Suprapubic skin (tissue), 4 donors: ENCODE data around the gene FAM210B. TPM values are rescaled to one million over a fixed set of nuclear protein-coding genes. Genes with fewer than 3 reads are reported as not detected.

Experiments
- DNase-seq, 2 donors: peaks; one replicate each; pipeline ENCODE4 v3.0.0-alpha.2; 2019; ENCODE audit warnings: low spot score in 2 of 2
- H3K27ac ChIP-seq: fragments of 200-600 bp; sonication (generic); one replicate; pipeline ENCODE4 v1.5.1; 2019
- H3K27me3 ChIP-seq: fragments of 200-600 bp; sonication (generic); one replicate; pipeline ENCODE4 v1.5.1; 2019
- H3K36me3 ChIP-seq: fragments of 200-600 bp; sonication (generic); one replicate; pipeline ENCODE4 v1.5.1; 2019
- H3K4me1 ChIP-seq: fragments of 200-600 bp; sonication (generic); one replicate; pipeline ENCODE4 v1.5.1; 2019
- H3K4me3 ChIP-seq: fragments of 200-600 bp; sonication (generic); one replicate; pipeline ENCODE4 v1.5.1; 2019; ENCODE audit warnings: mild to moderate bottlenecking
- H3K9me3 ChIP-seq: fragments of 200-600 bp; sonication (generic); one replicate; pipeline ENCODE4 v1.5.1; 2019
- EP300 ChIP-seq: sonication (generic); formaldehyde crosslinking; IDR thresholded peaks from one replicate; pipeline ENCODE4 v1.6.1; 2017; ENCODE audit warnings: antibody characterized with exemption
- POLR2A ChIP-seq, 2 donors: fragments of 450-650 bp; IDR thresholded peaks; one replicate each; pipeline ENCODE4 v1.6.1; 2017; ENCODE audit warnings: antibody characterized with exemption in 2 of 2, mild to moderate bottlenecking in 2 of 2, moderate library complexity in 2 of 2
- POLR2AphosphoS5 ChIP-seq, 3 donors: sonication (generic); formaldehyde crosslinking; IDR thresholded peaks; one replicate each; pipeline ENCODE4 v1.6.1; 2017; ENCODE audit warnings: antibody characterized with exemption in 3 of 3
- WGBS: methylation state at CpG from one replicate; pipeline ENCODE4 v1.1.5; 2018; 5-methylcytosine and 5-hydroxymethylcytosine counted together
- total RNA-seq, 4 donors: library from RNA; depleted of rRNA; stranded (reverse); fragments of >200 nt; gene quantifications; one replicate each; pipeline ENCODE4 v1.1.0, GENCODE V29; 2016
- TF ChIP-seq, protein P1 (sequence below), 2 donors: fragments of 200-600 bp in 1 of 2; fragments of 450-650 bp in 1 of 2; sonication (generic) in 1 of 2; IDR thresholded peaks; one replicate each; pipeline ENCODE4 v1.5.1; 2016 to 2019; ENCODE audit warnings: antibody characterized with exemption in 2 of 2, mild to moderate bottlenecking in 1 of 2, moderate library complexity in 1 of 2

Gene FAM210B
- total RNA-seq, 4 donors from 2014 or later, result 44.0 to 75.3 (median 58.4) TPM

DNA sequence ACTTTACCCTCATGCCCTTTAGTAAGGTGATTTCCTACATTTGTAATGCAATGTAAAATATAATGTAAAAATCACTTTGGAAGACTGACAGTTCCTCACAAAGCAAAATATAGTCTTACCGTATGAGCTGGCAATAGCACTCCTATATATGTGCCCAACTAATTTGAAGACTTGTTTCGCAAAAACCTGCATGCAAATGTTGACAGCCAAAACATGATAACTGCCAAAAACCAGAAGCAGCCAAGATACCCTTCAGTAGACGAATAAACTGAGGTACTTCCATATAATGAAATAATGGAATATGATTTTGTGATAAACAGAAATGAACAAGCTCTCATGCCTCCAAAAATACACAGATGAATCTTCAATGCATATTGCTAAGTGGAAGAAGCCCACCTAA lies 19.6 kb downstream of the FAM210B start:
- WGBS, result 86% methylated on average over 3 of the region's 3 CpGs
- no peaks in the 10 kb centered on the region for H3K36me3 ChIP-seq
- no peaks in the 10 kb centered on the region for H3K27me3 ChIP-seq
- no peak for DNase-seq
- TF ChIP-seq EP300 (no peak), POLR2AphosphoS5 (IDR thresholded peaks at IDR 0.05) (no peak), POLR2A (IDR thresholded peaks at IDR 0.05) (no peak)
- TF ChIP-seq, protein P1, sequence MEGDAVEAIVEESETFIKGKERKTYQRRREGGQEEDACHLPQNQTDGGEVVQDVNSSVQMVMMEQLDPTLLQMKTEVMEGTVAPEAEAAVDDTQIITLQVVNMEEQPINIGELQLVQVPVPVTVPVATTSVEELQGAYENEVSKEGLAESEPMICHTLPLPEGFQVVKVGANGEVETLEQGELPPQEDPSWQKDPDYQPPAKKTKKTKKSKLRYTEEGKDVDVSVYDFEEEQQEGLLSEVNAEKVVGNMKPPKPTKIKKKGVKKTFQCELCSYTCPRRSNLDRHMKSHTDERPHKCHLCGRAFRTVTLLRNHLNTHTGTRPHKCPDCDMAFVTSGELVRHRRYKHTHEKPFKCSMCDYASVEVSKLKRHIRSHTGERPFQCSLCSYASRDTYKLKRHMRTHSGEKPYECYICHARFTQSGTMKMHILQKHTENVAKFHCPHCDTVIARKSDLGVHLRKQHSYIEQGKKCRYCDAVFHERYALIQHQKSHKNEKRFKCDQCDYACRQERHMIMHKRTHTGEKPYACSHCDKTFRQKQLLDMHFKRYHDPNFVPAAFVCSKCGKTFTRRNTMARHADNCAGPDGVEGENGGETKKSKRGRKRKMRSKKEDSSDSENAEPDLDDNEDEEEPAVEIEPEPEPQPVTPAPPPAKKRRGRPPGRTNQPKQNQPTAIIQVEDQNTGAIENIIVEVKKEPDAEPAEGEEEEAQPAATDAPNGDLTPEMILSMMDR (IDR thresholded peaks at IDR 0.05), result no peak
- no peak overlapping the region for H3K27ac ChIP-seq
- H3K9me3 ChIP-seq, result no peaks in the 10 kb centered on the region
- no peaks in the 10 kb centered on the region for H3K4me1 ChIP-seq
- H3K4me3 ChIP-seq, result no peak overlapping the region

DNA sequence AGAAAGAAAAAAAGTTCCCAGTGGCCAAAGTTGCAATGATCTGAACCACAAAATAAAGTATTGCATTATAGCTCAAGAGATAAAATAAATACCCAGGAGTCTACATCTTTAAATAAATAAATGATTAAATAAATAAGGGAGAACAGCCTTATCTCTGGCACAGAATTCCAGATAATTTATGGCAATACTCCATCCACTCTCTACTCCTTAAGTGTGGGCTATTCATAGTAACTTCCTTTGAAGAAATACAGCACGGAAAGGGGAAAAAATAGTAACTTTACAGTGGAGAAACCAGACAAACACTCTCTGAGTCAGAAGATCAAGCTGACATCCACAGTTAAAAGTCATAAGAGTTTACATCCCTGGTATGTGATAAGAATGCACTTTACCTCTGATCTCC lies 21.6 kb downstream of the FAM210B start:
- 57% methylated on average over 1 of the region's 1 CpG for WGBS
- Histone ChIP-seq H3K27me3 (no peaks in the 10 kb centered on the region), H3K27ac (no peak overlapping the region), H3K9me3 (no peaks in the 10 kb centered on the region), H3K4me1 (no peaks in the 10 kb centered on the region), H3K36me3 (no peaks in the 10 kb centered on the region), H3K4me3 (no peak overlapping the region)
- no peak for TF ChIP-seq POLR2AphosphoS5 (IDR thresholded peaks at IDR 0.05)
- TF ChIP-seq POLR2A (IDR thresholded peaks at IDR 0.05), result no peak
- TF ChIP-seq EP300, result no peak
- TF ChIP-seq, protein P1 (IDR thresholded peaks at IDR 0.05), result no peak
- DNase-seq, result no peak

DNA sequence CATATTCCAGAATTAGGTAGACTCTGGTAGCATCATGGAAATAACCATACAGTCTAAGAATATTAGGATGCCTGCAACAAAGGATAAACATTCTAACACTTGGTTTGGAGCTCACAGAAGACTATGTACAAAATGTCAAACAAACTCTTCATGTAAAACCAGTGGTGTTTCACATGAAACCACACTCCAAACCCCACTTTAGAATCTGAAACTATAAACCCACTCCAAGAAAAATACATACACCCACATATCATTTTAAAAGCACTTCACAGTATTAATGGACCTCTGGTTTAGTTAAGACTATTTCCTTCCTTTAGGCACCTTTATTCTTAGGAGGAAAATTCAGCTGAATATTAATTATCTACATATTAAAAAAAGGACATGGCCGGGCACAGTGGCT lies 22.7 kb downstream of the FAM210B start:
- no peak for TF ChIP-seq POLR2AphosphoS5 (IDR thresholded peaks at IDR 0.05)
- no peak for TF ChIP-seq POLR2A (IDR thresholded peaks at IDR 0.05)
- no peak for DNase-seq
- Histone ChIP-seq H3K27me3 (no peaks in the 10 kb centered on the region), H3K4me1 (no peaks in the 10 kb centered on the region), H3K9me3 (no peaks in the 10 kb centered on the region), H3K27ac (no peak overlapping the region), H3K36me3 (no peaks in the 10 kb centered on the region), H3K4me3 (no peak overlapping the region)
- 95% methylated on average over 1 of the region's 1 CpG for WGBS

DNA sequence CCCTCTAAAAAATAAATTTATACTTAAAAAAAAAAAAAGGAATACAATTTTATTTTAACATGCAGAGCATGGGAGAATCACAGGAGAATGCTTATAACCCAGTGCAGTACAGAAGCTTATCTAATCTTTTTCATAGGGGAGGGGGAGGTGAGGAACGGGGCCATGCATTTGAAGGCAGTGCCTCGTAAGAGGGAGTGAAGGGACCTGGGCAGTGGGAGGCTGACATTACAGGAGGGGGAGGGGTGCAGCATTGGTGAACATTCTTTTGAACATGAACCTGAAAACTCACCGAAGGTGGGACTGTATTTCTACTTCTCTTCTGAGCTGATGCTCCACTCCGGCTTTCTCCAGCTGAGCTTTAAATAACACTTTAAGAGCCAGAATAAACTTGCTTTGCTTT lies 23.9 kb downstream of the FAM210B start:
- no peak for TF ChIP-seq EP300
- no peak for TF ChIP-seq POLR2AphosphoS5 (IDR thresholded peaks at IDR 0.05)
- TF ChIP-seq, protein P1 (IDR thresholded peaks at IDR 0.05), result no peak
- no peak for TF ChIP-seq POLR2A (IDR thresholded peaks at IDR 0.05)
- H3K27me3 ChIP-seq, result no peaks in the 10 kb centered on the region
- no peak overlapping the region for H3K27ac ChIP-seq
- H3K4me1 ChIP-seq, result no peaks in the 10 kb centered on the region
- no peak overlapping the region for H3K4me3 ChIP-seq
- WGBS, result 75% methylated on average over 4 of the region's 4 CpGs
- no peaks in the 10 kb centered on the region for H3K36me3 ChIP-seq
- DNase-seq, result no peak
- H3K9me3 ChIP-seq, result no peaks in the 10 kb centered on the region

DNA sequence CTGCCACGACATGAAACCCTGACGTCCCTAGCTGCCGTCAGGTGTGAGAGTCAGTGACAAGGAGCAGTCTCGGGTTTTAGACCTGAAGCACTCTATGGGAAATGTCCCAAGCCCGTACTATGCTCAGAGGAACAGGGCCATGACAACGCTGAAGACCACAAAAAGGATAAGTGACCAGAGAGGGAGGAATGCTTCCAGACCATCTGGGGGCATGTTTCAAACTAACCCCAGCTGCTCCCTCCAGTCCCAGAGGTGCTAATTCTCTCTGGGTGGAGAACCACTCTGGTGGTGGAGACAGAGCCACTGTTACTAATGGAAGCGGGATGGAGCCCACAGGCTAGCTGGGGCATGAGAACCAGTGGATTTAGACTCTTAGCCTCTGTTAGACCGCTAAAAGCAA lies 24.6 kb downstream of the FAM210B start:
- H3K36me3 ChIP-seq, result no peaks in the 10 kb centered on the region
- no peak for DNase-seq
- TF ChIP-seq POLR2AphosphoS5 (IDR thresholded peaks at IDR 0.05) (no peak), EP300 (no peak), POLR2A (IDR thresholded peaks at IDR 0.05) (no peak)
- TF ChIP-seq, protein P1 (IDR thresholded peaks at IDR 0.05), result no peak
- H3K9me3 ChIP-seq, result no peaks in the 10 kb centered on the region
- no peak overlapping the region for H3K27ac ChIP-seq
- WGBS, result 94% methylated on average over 8 of the region's 8 CpGs
- no peak overlapping the region for H3K4me3 ChIP-seq
- no peaks in the 10 kb centered on the region for H3K4me1 ChIP-seq
- no peaks in the 10 kb centered on the region for H3K27me3 ChIP-seq

DNA sequence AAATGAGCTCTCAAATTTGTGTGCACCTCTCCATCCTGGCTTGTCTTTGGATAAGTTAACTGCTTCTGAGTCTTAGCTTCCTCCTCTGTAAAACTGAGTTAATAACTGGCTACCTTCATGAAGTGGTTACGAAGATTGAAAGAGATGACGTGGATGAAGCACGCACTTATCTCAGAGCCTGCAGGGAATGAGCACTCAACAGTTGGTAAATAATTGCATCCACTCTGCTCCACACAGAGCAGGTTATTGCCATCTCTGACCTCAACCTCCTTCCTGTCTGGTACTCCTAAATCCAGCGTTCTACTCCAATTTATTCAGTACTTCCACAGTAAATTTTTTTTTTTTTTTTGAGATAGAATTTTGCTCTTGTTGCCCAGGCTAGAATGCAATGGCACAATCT lies 26.4 kb downstream of the FAM210B start:
- no peak overlapping the region for H3K27ac ChIP-seq
- H3K36me3 ChIP-seq, result no peaks in the 10 kb centered on the region
- DNase-seq, result no peak
- no peaks in the 10 kb centered on the region for H3K9me3 ChIP-seq
- no peaks in the 10 kb centered on the region for H3K27me3 ChIP-seq
- no peaks in the 10 kb centered on the region for H3K4me1 ChIP-seq
- WGBS, result 91% methylated on average over 4 of the region's 4 CpGs
- TF ChIP-seq EP300 (no peak), POLR2A (IDR thresholded peaks at IDR 0.05) (no peak), POLR2AphosphoS5 (IDR thresholded peaks at IDR 0.05) (no peak)
- TF ChIP-seq, protein P1 (IDR thresholded peaks at IDR 0.05), result no peak
- no peak overlapping the region for H3K4me3 ChIP-seq
